Measurements from ENCODE around the gene TPK1. TPM values are rescaled to one million over a fixed set of nuclear protein-coding genes. Genes with fewer than 3 reads are reported as not detected.

The TPK1 gene
- total and polyA plus RNA-seq, 4 donors = 5.3 to 16.8 (median 15.9) TPM

- Histone ChIP-seq H3K9ac (ENCODE audit: insufficient read depth in 1 of 2, low read length in 2 of 2) (no peak overlapping the region), H3K4me1 (ENCODE audit: control insufficient read depth in 5 of 5, insufficient read depth in 5 of 5, low read length in 5 of 5) (peaks cover 0 to 10% (median 0%) of the 10 kb centered on the region in 5 donors), H3K4me3 (no peak overlapping the region), H3K9me3 (ENCODE audit: control insufficient read depth in 4 of 4, insufficient read depth in 3 of 4, low read length in 3 of 4) (no peaks in the 10 kb centered on the region), H3K36me3 (ENCODE audit: control insufficient read depth in 4 of 4, insufficient read depth in 4 of 4, low read length in 4 of 4) (no peaks in the 10 kb centered on the region), H3K27ac (ENCODE audit: low read depth in 1 of 2, low read length in 1 of 2) (no peak overlapping the region), H3K27me3 (ENCODE audit: control insufficient read depth in 3 of 3, insufficient read depth in 3 of 3, low read length in 2 of 3) (no peaks in the 10 kb centered on the region)
- TF ChIP-seq CTCF (IDR thresholded peaks at IDR 0.05; ENCODE audit: control extremely low read depth, extremely low read depth) = no peak
- DNase-seq (no peak), ATAC-seq (ENCODE audit: insufficient read depth, low FRiP score) (no peak)
- 94 to 97% methylated on average over 5 of the region's 5 CpGs for WGBS, 2 donors
Observed at GRCh38 chr7:144830811-144831210, 5.0 kb downstream of the TPK1 start.

DNA sequence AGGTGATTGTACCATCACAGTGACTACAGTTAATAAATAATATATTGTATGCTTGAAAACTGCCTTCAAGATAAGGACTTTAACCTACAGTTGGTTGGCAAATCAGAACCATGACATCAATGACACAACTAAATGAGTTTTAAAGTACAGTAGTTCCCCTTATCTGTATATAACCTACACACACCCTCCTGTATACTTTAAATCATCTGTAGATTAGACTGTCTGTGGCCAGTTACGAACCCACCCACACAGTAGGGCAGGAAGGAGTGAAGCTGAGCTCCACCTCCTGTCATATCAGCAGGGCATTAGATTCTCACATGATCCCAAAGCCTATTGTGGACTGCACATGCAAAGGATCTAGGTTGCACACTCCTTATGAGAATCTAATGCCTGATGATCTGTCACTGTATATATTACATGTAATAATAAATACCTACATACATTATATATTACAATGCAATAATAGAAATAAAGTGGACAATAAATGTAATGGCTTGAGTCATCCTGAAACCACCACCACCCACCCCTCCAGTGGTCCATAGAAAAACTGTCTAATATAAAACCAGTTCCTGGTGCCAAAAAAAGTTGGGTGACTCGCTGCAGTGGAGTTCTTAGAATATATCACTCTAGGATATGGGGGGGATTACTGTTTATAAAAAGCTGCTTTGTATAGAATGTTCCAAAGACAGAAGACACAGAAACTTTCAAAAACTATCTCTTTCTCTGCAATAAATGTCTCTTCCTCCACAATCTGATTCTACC is 5.6 kb downstream of the TPK1 start:
- no peak for ATAC-seq (ENCODE audit: insufficient read depth, low FRiP score)

GRCh38 chr7:144827621-144828020 is 8.2 kb downstream of the TPK1 start:
- DNase-seq (peak; percentile 15 to 90 (median 79)), ATAC-seq (ENCODE audit: insufficient read depth, low FRiP score) (no peak)
- Histone ChIP-seq H3K9ac (ENCODE audit: insufficient read depth in 1 of 2, low read length in 2 of 2) (peak overlapping the region in 1 of 2 donors; percentile 40), H3K36me3 (ENCODE audit: control insufficient read depth in 4 of 4, insufficient read depth in 4 of 4, low read length in 4 of 4) (no peaks in the 10 kb centered on the region), H3K27ac (ENCODE audit: low read depth in 1 of 2, low read length in 1 of 2) (no peak overlapping the region), H3K4me3 (no peak overlapping the region), H3K27me3 (ENCODE audit: control insufficient read depth in 3 of 3, insufficient read depth in 3 of 3, low read length in 2 of 3) (no peaks in the 10 kb centered on the region), H3K9me3 (ENCODE audit: control insufficient read depth in 4 of 4, insufficient read depth in 3 of 4, low read length in 3 of 4) (no peaks in the 10 kb centered on the region), H3K4me1 (ENCODE audit: control insufficient read depth in 5 of 5, insufficient read depth in 5 of 5, low read length in 5 of 5) (peaks cover 0 to 12% (median 0%) of the 10 kb centered on the region in 5 donors)
- 64 to 74% methylated on average over 4 of the region's 4 CpGs for WGBS, 2 donors
- TF ChIP-seq CTCF (IDR thresholded peaks at IDR 0.05; ENCODE audit: control extremely low read depth, extremely low read depth) = no peak

More for the DNA sequence above, 5.6 kb downstream of the TPK1 start:
- H3K27me3 ChIP-seq (ENCODE audit: control insufficient read depth in 3 of 3, insufficient read depth in 3 of 3, low read length in 2 of 3) = no peaks in the 10 kb centered on the region
- H3K27ac ChIP-seq (ENCODE audit: low read depth in 1 of 2, low read length in 1 of 2) = no peak overlapping the region
- TF ChIP-seq CTCF (IDR thresholded peaks at IDR 0.05; ENCODE audit: control extremely low read depth, extremely low read depth) = no peak
- H3K9ac ChIP-seq (ENCODE audit: insufficient read depth in 1 of 2, low read length in 2 of 2) = no peak overlapping the region
- H3K36me3 ChIP-seq (ENCODE audit: control insufficient read depth in 4 of 4, insufficient read depth in 4 of 4, low read length in 4 of 4) = no peaks in the 10 kb centered on the region
- H3K4me3 ChIP-seq = no peak overlapping the region
- 67 to 86% methylated on average over 2 of the region's 2 CpGs for WGBS, 2 donors
- H3K9me3 ChIP-seq (ENCODE audit: control insufficient read depth in 4 of 4, insufficient read depth in 3 of 4, low read length in 3 of 4) = no peaks in the 10 kb centered on the region
- DNase-seq = no peak
- peaks cover 0 to 10% (median 0%) of the 10 kb centered on the region in 5 donors for H3K4me1 ChIP-seq (ENCODE audit: control insufficient read depth in 5 of 5, insufficient read depth in 5 of 5, low read length in 5 of 5)

Data from lung (tissue), 12 donors.